PC-9 (cell line): ENCODE results near the gene PLA2G2C.

Source experiments
- CTCF ChIP-seq: fragments of 200-600 bp; sonication (generic); conservative IDR thresholded peaks from 2 replicates; pipeline ENCODE4 v1.6.1; 2017; ENCODE audit warnings: mixed run types, antibody characterized with exemption, mild to moderate bottlenecking, moderate library complexity
- EZH2 ChIP-seq: fragments of 200-600 bp; sonication (generic); IDR thresholded peaks from 2 replicates; pipeline ENCODE4 v1.8.0; 2017; ENCODE audit warnings: antibody characterized with exemption, low read depth

GRCh38 chr1:20147846-20148570 is 38.3 kb downstream of the PLA2G2C start:
- TF ChIP-seq EZH2 (no peak), CTCF (no peak)
